Astrocyte of the hippocampus (primary cell): ENCODE results near the gene HERC2.

Experiments used
- DNase-seq: peaks from one replicate; pipeline ENCODE4 v3.0.0; 2011; ENCODE audit warnings: low read depth, low spot score

The HERC2 gene

GRCh38 chr15:28068930-28069329, 253.0 kb downstream of the HERC2 start:
- no peak for DNase-seq

- DNase-seq = no peak
These were observed 255.7 kb downstream of the HERC2 start for GRCh38 chr15:28066231-28066630.
